Mesenchymal stem cell (in vitro differentiated cells and primary cell): ENCODE data around the gene KISS1R.

Source experiments
- DNase-seq: peaks from one replicate; pipeline ENCODE4 v3.0.0-alpha.2; 2013
- H2AFZ ChIP-seq: one replicate; pipeline ENCODE4 v1.6.1; 2013; ENCODE audit warnings: low read depth, mild to moderate bottlenecking, control low read depth, inconsistent platforms, low read length, moderate library complexity
- H2AK5ac ChIP-seq: 2 replicates; pipeline ENCODE4 v1.6.1; 2013; ENCODE audit warnings: low read length, moderate library complexity, mild to moderate bottlenecking, inconsistent platforms; ENCODE audit not compliant: severe bottlenecking
- H2BK120ac ChIP-seq: one replicate; pipeline ENCODE4 v1.6.1; 2013; ENCODE audit warnings: low read depth, mild to moderate bottlenecking, inconsistent platforms, low read length, moderate library complexity
- H2BK12ac ChIP-seq, 2 experiments: one replicate each; pipeline ENCODE4 v1.6.1; 2013; ENCODE audit warnings: inconsistent platforms in 2 of 2, low read length in 2 of 2, mild to moderate bottlenecking in 2 of 2, moderate library complexity in 2 of 2, control low read depth in 1 of 2
- H2BK15ac ChIP-seq: one replicate; pipeline ENCODE4 v1.6.1; 2013; ENCODE audit warnings: mild to moderate bottlenecking, low read depth, inconsistent platforms; ENCODE audit not compliant: poor library complexity, severe bottlenecking
- H2BK5ac ChIP-seq: 2 replicates; pipeline ENCODE4 v1.6.1; 2013; ENCODE audit warnings: low read depth, mild to moderate bottlenecking, low read length, control low read depth, inconsistent platforms; ENCODE audit not compliant: poor library complexity, severe bottlenecking
- H3K14ac ChIP-seq, 2 experiments: one replicate each; pipeline ENCODE4 v1.6.1; 2013; ENCODE audit warnings: inconsistent platforms in 2 of 2, low read length in 2 of 2, control low read depth in 1 of 2, mild to moderate bottlenecking in 1 of 2, moderate library complexity in 1 of 2
- H3K18ac ChIP-seq, 2 experiments: one replicate each; pipeline ENCODE4 v1.6.1; 2013; ENCODE audit warnings: inconsistent platforms in 2 of 2, low read length in 2 of 2, control low read depth in 1 of 2, low read depth in 1 of 2, mild to moderate bottlenecking in 1 of 2
- H3K23ac ChIP-seq, 2 experiments: one replicate each; pipeline ENCODE4 v1.6.1; 2013; ENCODE audit warnings: inconsistent platforms in 2 of 2, low read length in 2 of 2, mild to moderate bottlenecking in 2 of 2, moderate library complexity in 2 of 2, control low read depth in 1 of 2
- H3K27ac ChIP-seq: 2 replicates; pipeline ENCODE4 v1.5.1; 2013; ENCODE audit warnings: mild to moderate bottlenecking, moderate library complexity, low read length, control low read depth, inconsistent platforms; ENCODE audit not compliant: poor library complexity, severe bottlenecking
- H3K27me3 ChIP-seq, 2 experiments: 2 replicates each; pipeline versions ENCODE4 v1.6.1 to v1.7.0; 2013; ENCODE audit warnings: low read length in 2 of 2, mild to moderate bottlenecking in 2 of 2, moderate library complexity in 2 of 2, control low read depth in 1 of 2, inconsistent platforms in 1 of 2; ENCODE audit not compliant: control insufficient read depth in 1 of 2, insufficient read depth in 1 of 2
- H3K36me3 ChIP-seq, 2 experiments: 2 replicates each; pipeline versions ENCODE4 v1.6.1 to v1.7.0; 2013; ENCODE audit warnings: low read length in 2 of 2, control low read depth in 1 of 2, inconsistent platforms in 1 of 2, low read depth in 1 of 2, mild to moderate bottlenecking in 1 of 2; ENCODE audit not compliant: insufficient read depth in 2 of 2, control insufficient read depth in 1 of 2
- H3K4ac ChIP-seq, 2 experiments: one replicate each; pipeline ENCODE4 v1.6.1; 2013; ENCODE audit warnings: inconsistent platforms in 2 of 2, low read length in 2 of 2, mild to moderate bottlenecking in 2 of 2, moderate library complexity in 2 of 2, control low read depth in 1 of 2, low read depth in 1 of 2
- H3K4me1 ChIP-seq: 2 replicates; pipeline ENCODE4 v1.6.1; 2013; ENCODE audit warnings: low read depth, low read length, control low read depth; ENCODE audit not compliant: control insufficient read depth, insufficient read depth
- H3K4me2 ChIP-seq: 2 replicates; pipeline ENCODE4 v1.6.1; 2013; ENCODE audit warnings: low read length, mild to moderate bottlenecking, inconsistent platforms; ENCODE audit not compliant: poor library complexity, severe bottlenecking
- H3K4me3 ChIP-seq, 2 experiments: 2 replicates each; pipeline versions ENCODE4 v1.5.1 to v1.7.0; 2013; ENCODE audit warnings: low read length in 2 of 2, mild to moderate bottlenecking in 2 of 2, control low read depth in 1 of 2, low read depth in 1 of 2; ENCODE audit not compliant: insufficient read depth in 1 of 2
- H3K79me1 ChIP-seq: replicated peaks from 2 replicates; pipeline ENCODE4 v1.6.1; 2013; ENCODE audit warnings: mild to moderate bottlenecking, control low read depth, low read length, inconsistent platforms; ENCODE audit not compliant: poor library complexity, severe bottlenecking
- H3K9ac ChIP-seq: 2 replicates; pipeline ENCODE4 v1.7.0; 2013; ENCODE audit warnings: mild to moderate bottlenecking, low read length, moderate library complexity
- H3K9me3 ChIP-seq: 2 replicates; pipeline ENCODE4 v1.7.0; 2013; ENCODE audit warnings: mild to moderate bottlenecking, low read length; ENCODE audit not compliant: control insufficient read depth
- H4K8ac ChIP-seq: one replicate; pipeline ENCODE4 v1.6.1; 2013; ENCODE audit warnings: inconsistent platforms, mild to moderate bottlenecking, low read length, moderate library complexity
- H4K91ac ChIP-seq: one replicate; pipeline ENCODE4 v1.6.1; 2013; ENCODE audit warnings: mild to moderate bottlenecking, low read length, inconsistent platforms
- WGBS: methylation state at CpG from one replicate; pipeline ENCODE4 v1.1.7; 2013; ENCODE audit warnings: mixed read lengths; 5-methylcytosine and 5-hydroxymethylcytosine counted together

KISS1R gene

GRCh38 chr19:952680-953444 is 35.7 kb downstream of the KISS1R start:
- Histone ChIP-seq H3K27ac (peak overlapping the region; percentile 87), H2AFZ (no peak overlapping the region), H3K9me3 (no peaks in the 10 kb centered on the region), H3K4me2 (peak overlapping the region; percentile 62), H2BK12ac (peak overlapping the region; percentile 85 to 86), H2BK5ac (peak overlapping the region; percentile 94), H3K14ac (peak overlapping the region; percentile 64 to 82), H3K9ac (no peak overlapping the region), H4K91ac (peak overlapping the region; percentile 99), H3K79me1 (no peaks in the 10 kb centered on the region), H4K8ac (peak overlapping the region; percentile 96), H2BK15ac (peak overlapping the region; percentile 93), H3K36me3 (peaks cover 0 to 27% of the 10 kb centered on the region in 2 experiments), H2AK5ac (peak overlapping the region; percentile 95), H3K18ac (peak overlapping the region; percentile 89 to 97), H3K27me3 (no peaks in the 10 kb centered on the region), H2BK120ac (peak overlapping the region; percentile 99), H3K23ac (peak overlapping the region in 1 of 2 experiments; percentile 43), H3K4me3 (no peak overlapping the region), H3K4me1 (peaks cover 82% of the 10 kb centered on the region), H3K4ac (peak overlapping the region; percentile 92 to 94)
- peak; percentile 55 for DNase-seq
- 6% methylated on average over 16 of the region's 21 CpGs for WGBS

DNA sequence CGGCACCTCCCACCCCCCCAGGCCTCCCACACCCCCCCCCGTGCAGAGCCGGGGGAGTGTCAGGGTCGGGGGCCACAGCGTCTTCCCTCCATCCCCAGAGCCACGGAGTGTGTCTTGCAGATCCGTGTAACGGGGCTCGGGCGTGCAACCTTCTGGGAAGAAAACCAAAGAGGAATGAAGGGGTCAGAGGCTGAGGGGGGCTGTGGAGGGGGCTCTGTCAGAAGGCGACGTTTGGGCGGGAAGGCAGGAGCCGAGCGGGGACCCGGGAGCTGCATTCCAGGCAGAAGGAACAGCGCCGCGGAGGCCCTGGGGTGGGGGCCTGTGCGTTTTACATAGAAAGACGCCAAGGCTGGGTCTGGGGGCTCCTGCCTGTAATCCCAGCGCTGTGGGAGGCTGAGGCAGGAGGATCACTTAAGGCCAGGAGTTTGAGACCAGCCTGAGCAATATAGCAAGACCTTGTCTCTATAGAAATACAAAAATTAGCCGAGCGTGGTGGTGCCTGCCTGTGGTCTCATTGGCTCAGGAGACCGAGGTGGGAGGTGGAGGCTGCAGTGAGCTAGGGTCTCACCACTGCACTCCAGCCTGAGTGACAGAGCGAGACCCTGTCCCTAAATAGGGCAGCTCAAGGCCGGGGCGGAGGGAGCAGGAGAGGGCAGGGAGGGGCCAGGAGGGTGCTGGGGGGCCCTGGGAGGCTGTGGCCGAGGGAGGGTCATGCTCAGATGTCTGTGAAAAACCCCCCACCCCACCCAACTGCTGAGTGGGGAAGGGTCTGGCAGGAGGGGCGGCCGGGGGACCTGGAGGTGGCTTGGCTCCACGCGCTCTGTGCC is 36.5 kb downstream of the KISS1R start:
- no peak overlapping the region for H2BK5ac ChIP-seq
- no peak overlapping the region for H3K9ac ChIP-seq
- peak overlapping the region in 1 of 2 experiments; percentile 97 for H3K14ac ChIP-seq
- H3K27me3 ChIP-seq, result no peaks in the 10 kb centered on the region
- 17% methylated on average over 27 of the region's 33 CpGs for WGBS
- H2BK12ac ChIP-seq, result peak overlapping the region; percentile 14 to 98
- H3K4me3 ChIP-seq, result no peak overlapping the region
- peaks cover 77% of the 10 kb centered on the region for H3K4me1 ChIP-seq
- H3K23ac ChIP-seq, result peak overlapping the region in 1 of 2 experiments; percentile 95
- no peak for DNase-seq
- H4K91ac ChIP-seq, result peak overlapping the region; percentile 99
- peak overlapping the region; percentile 98 for H3K27ac ChIP-seq
- H4K8ac ChIP-seq, result peak overlapping the region; percentile 93
- peak overlapping the region; percentile 44 for H2AK5ac ChIP-seq
- H3K4me2 ChIP-seq, result peak overlapping the region; percentile 47
- H2BK120ac ChIP-seq, result peak overlapping the region; percentile 99
- H2BK15ac ChIP-seq, result peak overlapping the region; percentile 89
- no peaks in the 10 kb centered on the region for H3K79me1 ChIP-seq
- H3K9me3 ChIP-seq, result no peaks in the 10 kb centered on the region
- H3K36me3 ChIP-seq, result peaks cover 0 to 21% of the 10 kb centered on the region in 2 experiments
- no peak overlapping the region for H2AFZ ChIP-seq
- peak overlapping the region; percentile 55 to 93 for H3K4ac ChIP-seq
- peak overlapping the region; percentile 89 to 97 for H3K18ac ChIP-seq

- Histone ChIP-seq H3K4ac (peak overlapping the region; percentile 55 to 93), H2AK5ac (peak overlapping the region; percentile 29), H2AFZ (no peak overlapping the region), H3K9me3 (no peaks in the 10 kb centered on the region), H3K9ac (no peak overlapping the region), H3K27me3 (no peaks in the 10 kb centered on the region), H3K4me3 (no peak overlapping the region), H3K36me3 (peaks cover 5 to 21% of the 10 kb centered on the region in 2 experiments), H4K8ac (peak overlapping the region; percentile 93), H3K4me1 (peaks cover 78% of the 10 kb centered on the region), H4K91ac (peak overlapping the region; percentile 99), H3K79me1 (no peaks in the 10 kb centered on the region), H2BK12ac (peak overlapping the region; percentile 14 to 98), H3K23ac (peak overlapping the region in 1 of 2 experiments; percentile 95), H2BK120ac (peak overlapping the region; percentile 99), H3K18ac (peak overlapping the region; percentile 89 to 97), H3K27ac (peak overlapping the region; percentile 98), H2BK5ac (peak overlapping the region; percentile 66), H3K14ac (peak overlapping the region in 1 of 2 experiments; percentile 97), H2BK15ac (peak overlapping the region; percentile 100), H3K4me2 (no peak overlapping the region)
- WGBS, result 52% methylated on average over 13 of the region's 14 CpGs
- no peak for DNase-seq
Observed at GRCh38 chr19:954272-954671, 37.1 kb downstream of the KISS1R start.
